Keratinocyte (primary cell): ENCODE results near the gene TOP1. TPM values are rescaled to one million over a fixed set of nuclear protein-coding genes. Genes with fewer than 3 reads are reported as not detected.

Experiments
- DNase-seq: peaks from one replicate; pipeline ENCODE4 v3.0.0-alpha.2; 2011; ENCODE audit warnings: low read depth, missing footprints, low spot score
- FAIRE-seq: peaks from 2 replicates; lab custom pipeline; 2011; peaks lifted over from hg19 to GRCh38; lab: Jason Lieb, UNC
- H2AFZ ChIP-seq: 2 replicates; pipeline ENCODE4 v1.6.0; 2012; ENCODE audit warnings: low read length, control low read depth, inconsistent platforms; ENCODE audit not compliant: control insufficient read depth
- H3K27ac ChIP-seq: 2 replicates; pipeline ENCODE4 v1.5.1; 2011; ENCODE audit warnings: low read length; ENCODE audit not compliant: control insufficient read depth, insufficient read depth
- H3K27me3 ChIP-seq: 3 replicates; pipeline ENCODE4 v1.6.0; 2011; ENCODE audit warnings: low read length; ENCODE audit not compliant: control insufficient read depth, insufficient read depth; ENCODE audit errors: extremely low read depth
- H3K36me3 ChIP-seq, 2 experiments: 2 replicates in 1 of 2; 3 replicates in 1 of 2; pipeline ENCODE4 v1.5.1; 2011; ENCODE audit warnings: low read length in 2 of 2, mild to moderate bottlenecking in 1 of 2; ENCODE audit not compliant: control insufficient read depth in 2 of 2, insufficient read depth in 2 of 2; ENCODE audit errors: extremely low read depth in 1 of 2
- H3K4me1 ChIP-seq: 3 replicates; pipeline ENCODE4 v1.5.1; 2011; ENCODE audit warnings: low read length; ENCODE audit not compliant: control insufficient read depth, insufficient read depth; ENCODE audit errors: extremely low read depth
- H3K4me2 ChIP-seq: 3 replicates; pipeline ENCODE4 v1.6.0; 2011; ENCODE audit warnings: low read depth, low read length; ENCODE audit not compliant: control insufficient read depth, insufficient read depth; ENCODE audit errors: extremely low read depth
- H3K4me3 ChIP-seq, 3 experiments: fragments of 200-600 bp in 1 of 3; sonication (generic) in 1 of 3; 2 replicates in 2 of 3; 3 replicates in 1 of 3; pipeline ENCODE4 v1.5.1; 2011 to 2016; ENCODE audit warnings: low read length in 3 of 3, mild to moderate bottlenecking in 3 of 3, control low read depth in 2 of 3, inconsistent platforms in 1 of 3, low read depth in 1 of 3, mixed read lengths in 1 of 3, mixed run types in 1 of 3, moderate library complexity in 1 of 3; ENCODE audit not compliant: control insufficient read depth in 2 of 3, insufficient read depth in 2 of 3; ENCODE audit errors: extremely low read depth in 1 of 3
- H3K79me2 ChIP-seq: 2 replicates; pipeline ENCODE4 v1.6.0; 2012; ENCODE audit warnings: low read length; ENCODE audit not compliant: control insufficient read depth, insufficient read depth
- H3K9ac ChIP-seq: 3 replicates; pipeline ENCODE4 v1.6.0; 2011; ENCODE audit warnings: low read length; ENCODE audit not compliant: control insufficient read depth, insufficient read depth; ENCODE audit errors: extremely low read depth
- H3K9me1 ChIP-seq: 3 replicates; pipeline ENCODE4 v1.6.0; 2011; ENCODE audit warnings: low read length; ENCODE audit not compliant: control insufficient read depth, insufficient read depth; ENCODE audit errors: extremely low read depth
- H3K9me3 ChIP-seq: 2 replicates; pipeline ENCODE4 v1.5.1; 2012; ENCODE audit warnings: low read depth, low read length; ENCODE audit not compliant: control insufficient read depth
- H4K20me1 ChIP-seq: 3 replicates; pipeline ENCODE4 v1.6.0; 2011; ENCODE audit warnings: low read length; ENCODE audit not compliant: control insufficient read depth, insufficient read depth; ENCODE audit errors: extremely low read depth
- CTCF ChIP-seq, 3 experiments: IDR thresholded peaks in 1 of 3; conservative IDR thresholded peaks in 1 of 3; optimal IDR thresholded peaks in 1 of 3; 2 replicates in 2 of 3; 3 replicates in 1 of 3; pipeline versions ENCODE3 to v1.5.1; 2011; ENCODE audit warnings: low read length in 3 of 3, mild to moderate bottlenecking in 3 of 3, moderate library complexity in 2 of 3, control low read depth in 1 of 3, inconsistent platforms in 1 of 3; ENCODE audit not compliant: insufficient read depth in 2 of 3; ENCODE audit errors: extremely low read depth in 1 of 3
- EZH2 ChIP-seq: IDR thresholded peaks from one replicate; pipeline ENCODE4 v1.6.1; 2012; ENCODE audit warnings: inconsistent platforms, mild to moderate bottlenecking, low read length, moderate library complexity
- dilution Hi-C: fragments of 300-500 bp; cut with MboI; formaldehyde crosslinking; loops from one replicate; pipeline ENCODE4 v1.7.0; 2020; ENCODE audit warnings: low sequenced_read_pairs; ENCODE audit not compliant: extremely low pct_ligation_motif_present
- polyA plus RNA-seq, 5 experiments: library from polyadenylated mRNA; depleted of rRNA in 3 of 5; stranded (reverse) in 3 of 5; stranded (forward) in 1 of 5; unstranded in 1 of 5; fragments of >200 nt; gene quantifications; 1 replicate in 1 of 5; 2 replicates in 3 of 5; 3 replicates in 1 of 5; pipeline versions ENCODE4 v1.2.1 to v1.2.3, GENCODE V29; 2011 to 2012; ENCODE audit warnings: missing spikeins in 2 of 5, low read depth in 1 of 5, low replicate concordance in 1 of 5

TOP1 gene
- polyA plus RNA-seq, 1 donor (not counting 4 experiments of a cell fraction or from before 2014, with no cell fraction given): 25.2 TPM

GRCh38 chr20:41124451-41125094 is 96.0 kb downstream of the TOP1 start:
- Histone ChIP-seq H3K9me1 (no peaks in the 10 kb centered on the region), H2AFZ (no peak overlapping the region), H3K4me1 (no peaks in the 10 kb centered on the region), H3K27me3 (no peaks in the 10 kb centered on the region), H3K9me3 (no peaks in the 10 kb centered on the region), H4K20me1 (no peaks in the 10 kb centered on the region), H3K27ac (no peak overlapping the region), H3K79me2 (no peaks in the 10 kb centered on the region), H3K36me3 (peaks cover 45 to 47% of the 10 kb centered on the region in 2 experiments), H3K4me2 (no peak overlapping the region), H3K4me3 (no peak overlapping the region), H3K9ac (no peak overlapping the region)
- DNase-seq (no peak), FAIRE-seq (no peak)
- dilution Hi-C loops: no loop called here
- no peak for TF ChIP-seq CTCF (optimal IDR thresholded peaks at IDR 0.05 in 1 of 3, IDR thresholded peaks at IDR 0.05 in 1 of 3, conservative IDR thresholded peaks at IDR 0.05 in 1 of 3; ENCODE audit: extremely low read depth in 1 of 3, insufficient read depth in 2 of 3, low read length in 3 of 3)
- TF ChIP-seq EZH2: no peak

DNA sequence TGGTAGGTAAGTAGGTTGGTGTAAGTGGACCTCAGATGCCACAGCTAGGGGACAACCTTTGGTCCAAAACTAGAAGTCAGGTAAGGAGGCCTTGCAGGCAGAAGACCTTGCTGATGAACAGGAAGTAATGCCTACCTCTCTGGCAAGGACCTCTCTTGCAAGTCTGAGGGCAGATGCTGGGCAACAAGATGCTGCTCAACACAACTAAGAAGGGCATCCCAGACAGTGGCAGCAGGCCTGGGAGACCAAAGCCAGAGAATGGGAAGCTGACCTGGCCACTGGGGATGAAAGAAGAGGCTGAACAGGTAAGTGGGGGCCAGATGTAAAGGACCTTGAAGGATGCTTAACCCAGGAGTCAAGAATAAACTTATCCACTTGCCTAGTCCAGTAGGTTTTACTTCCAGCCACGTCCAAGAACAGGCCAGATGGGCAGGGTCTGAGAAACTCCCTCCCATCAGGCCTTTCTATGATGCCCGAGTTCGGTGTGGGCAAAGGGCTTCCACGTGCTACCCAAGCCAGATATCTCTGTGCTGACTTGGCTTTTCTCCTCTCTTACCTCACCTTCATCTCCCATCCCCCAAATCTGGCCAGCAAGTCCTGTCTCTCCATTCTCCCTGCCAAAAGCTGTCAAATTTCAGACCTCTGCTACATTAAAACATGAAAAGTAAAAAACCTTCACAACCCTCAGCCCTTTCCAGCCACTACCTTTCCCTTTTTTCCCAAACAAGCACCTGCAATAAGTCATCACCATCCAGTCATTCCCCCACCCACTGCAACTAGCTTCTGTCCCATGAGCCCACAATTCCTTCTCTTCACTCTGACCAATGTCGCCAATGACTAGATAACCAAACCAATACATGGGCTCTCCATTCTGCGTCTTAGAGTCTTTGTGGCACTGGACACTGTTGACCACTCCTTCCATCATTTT is 97.2 kb downstream of the TOP1 start:
- Histone ChIP-seq H3K27ac (no peak overlapping the region), H3K79me2 (no peaks in the 10 kb centered on the region), H3K4me1 (no peaks in the 10 kb centered on the region), H3K4me2 (no peak overlapping the region), H2AFZ (no peak overlapping the region), H3K36me3 (peaks cover 37 to 44% of the 10 kb centered on the region in 2 experiments), H3K4me3 (no peak overlapping the region), H4K20me1 (no peaks in the 10 kb centered on the region), H3K9ac (no peak overlapping the region), H3K27me3 (no peaks in the 10 kb centered on the region), H3K9me1 (no peaks in the 10 kb centered on the region), H3K9me3 (no peaks in the 10 kb centered on the region)
- TF ChIP-seq EZH2 (no peak), CTCF (optimal IDR thresholded peaks at IDR 0.05 in 1 of 3, IDR thresholded peaks at IDR 0.05 in 1 of 3, conservative IDR thresholded peaks at IDR 0.05 in 1 of 3; ENCODE audit: extremely low read depth in 1 of 3, insufficient read depth in 2 of 3, low read length in 3 of 3) (no peak)
- no peak for FAIRE-seq
- DNase-seq: no peak
- dilution Hi-C loops: no loop called here
